T-helper 2 cell treated with Interferon-gamma antibody and Interleukin-4, amounts not matched to agents 100 ng/mL and 5 ng/mL, for 36 hours (primary cell): ENCODE data around the gene RLN2. TPM values are rescaled to one million over a fixed set of nuclear protein-coding genes. Genes with fewer than 3 reads are reported as not detected.
"Not testable (repeated sequence)": the region's sequence is repeated elsewhere in the genome, so short reads cannot be mapped to it uniquely, and the experiment has no call there.

Source experiments
- intact Hi-C: fragments of 100-400 bp; cut with micrococcal nuclease; formaldehyde crosslinking; loops from one replicate; pipeline ENCODE4 v1.15.1; 2023
- total RNA-seq: library from RNA; stranded (reverse); gene quantifications from 2 replicates; pipeline ENCODE4 v1.2.3, GENCODE V29; 2022

RLN2 gene, protein sequence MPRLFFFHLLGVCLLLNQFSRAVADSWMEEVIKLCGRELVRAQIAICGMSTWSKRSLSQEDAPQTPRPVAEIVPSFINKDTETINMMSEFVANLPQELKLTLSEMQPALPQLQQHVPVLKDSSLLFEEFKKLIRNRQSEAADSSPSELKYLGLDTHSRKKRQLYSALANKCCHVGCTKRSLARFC
- 1.4 and 1.8 TPM in 2 replicates for total RNA-seq

DNA sequence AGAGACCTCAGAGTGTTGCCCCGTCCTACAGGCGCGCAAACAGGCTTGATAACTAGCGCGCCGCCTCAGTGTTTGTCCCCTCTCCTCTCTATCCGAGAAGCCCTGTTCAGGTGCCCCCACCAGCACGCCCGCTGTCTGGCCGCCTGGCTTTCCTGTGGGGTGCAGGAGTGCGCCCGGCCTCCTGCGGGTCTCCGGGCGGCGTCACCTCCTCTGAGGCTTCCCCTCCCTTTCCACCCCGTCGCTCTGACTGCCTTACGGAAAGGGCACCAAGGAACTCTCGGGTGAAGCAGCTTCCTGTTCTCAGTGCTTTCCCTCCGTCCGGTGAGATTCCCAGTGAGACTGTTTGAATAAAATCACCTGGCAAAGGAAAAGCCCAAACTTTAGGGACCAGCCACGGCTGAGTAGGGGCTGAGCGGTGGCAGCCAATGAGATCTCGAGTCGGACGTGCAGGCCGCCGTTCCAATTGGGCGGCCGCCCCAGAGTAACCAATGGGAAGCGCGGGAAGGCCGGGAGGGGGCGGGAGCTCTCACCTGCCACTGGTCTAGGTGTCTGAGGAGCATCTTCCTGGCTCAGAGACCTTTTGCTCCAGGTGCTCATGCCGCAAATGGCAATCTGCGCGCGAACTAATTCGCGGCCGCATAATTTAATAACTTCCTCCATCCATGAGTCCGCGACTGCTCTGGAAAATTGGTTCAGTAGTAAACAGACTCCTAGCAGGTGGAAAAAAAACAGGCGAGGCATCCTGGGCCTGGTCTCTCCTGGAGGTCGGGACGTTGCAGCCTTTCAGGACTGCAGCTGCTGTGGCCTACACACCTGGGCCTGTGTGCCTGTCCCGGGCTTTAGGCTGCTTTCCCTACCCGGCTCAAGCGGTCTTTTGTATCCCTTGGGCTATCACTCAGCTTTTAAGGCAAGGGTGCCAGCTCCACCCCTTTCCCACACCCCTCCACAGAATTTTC, at the start of gene RLN2:
Gene RLN2, minus strand, starts transcription at position 877 of the 956 bp plus-strand sequence. Its CDS starts 136 bp downstream, at position 741.
- intact Hi-C loops, result not testable (repeated sequence)

DNA sequence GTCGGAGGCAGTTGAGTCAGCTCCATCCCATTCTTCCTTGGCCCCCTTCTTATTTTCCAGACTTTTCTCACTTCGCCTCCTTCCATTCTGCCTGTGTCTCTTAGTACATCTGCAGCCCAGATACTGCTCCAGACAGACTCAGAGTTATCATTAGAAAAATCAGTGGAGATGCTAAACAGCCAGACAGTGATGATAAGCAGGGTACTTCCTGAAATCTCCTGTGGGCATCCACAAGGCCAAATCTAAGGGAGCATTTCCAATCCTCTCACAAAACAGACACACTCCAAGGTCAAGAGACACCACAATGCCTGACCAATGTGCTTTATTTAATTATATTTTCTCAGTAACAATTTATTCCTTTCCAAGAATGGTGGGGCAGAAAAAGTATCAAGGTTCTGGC, 49.7 kb upstream of the RLN2 start:
- intact Hi-C loops, result no loop called here

DNA sequence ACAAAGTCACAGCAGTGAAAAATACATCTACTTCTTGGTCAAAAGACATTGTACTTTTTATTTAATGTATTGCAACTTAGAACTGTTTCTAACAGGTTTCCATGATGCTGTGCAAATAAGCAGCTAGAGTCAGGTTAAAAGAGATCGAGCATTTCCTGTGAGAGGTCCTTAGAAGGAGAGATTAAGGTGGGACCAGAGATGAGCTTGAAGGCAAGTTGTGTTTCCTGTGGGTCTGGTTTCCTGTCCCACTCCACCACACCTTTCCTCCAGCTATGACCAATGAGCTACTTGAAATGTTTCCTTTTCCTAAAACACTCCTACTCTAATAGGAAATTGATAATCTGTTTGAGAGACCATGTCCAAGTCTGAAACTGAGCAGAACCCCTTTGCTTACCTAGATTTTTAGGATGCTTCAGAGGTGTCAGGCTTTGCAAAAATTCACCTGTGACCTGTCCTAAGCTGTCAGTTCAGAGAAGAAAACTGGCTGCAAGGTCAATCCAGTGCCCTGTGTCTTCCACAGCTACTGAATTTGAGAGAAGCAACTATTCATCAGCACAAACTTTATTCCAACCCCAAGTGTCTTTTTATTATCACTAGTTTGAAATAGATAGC, 48.2 kb upstream of the RLN2 start:
- intact Hi-C loops, result no loop called here

DNA sequence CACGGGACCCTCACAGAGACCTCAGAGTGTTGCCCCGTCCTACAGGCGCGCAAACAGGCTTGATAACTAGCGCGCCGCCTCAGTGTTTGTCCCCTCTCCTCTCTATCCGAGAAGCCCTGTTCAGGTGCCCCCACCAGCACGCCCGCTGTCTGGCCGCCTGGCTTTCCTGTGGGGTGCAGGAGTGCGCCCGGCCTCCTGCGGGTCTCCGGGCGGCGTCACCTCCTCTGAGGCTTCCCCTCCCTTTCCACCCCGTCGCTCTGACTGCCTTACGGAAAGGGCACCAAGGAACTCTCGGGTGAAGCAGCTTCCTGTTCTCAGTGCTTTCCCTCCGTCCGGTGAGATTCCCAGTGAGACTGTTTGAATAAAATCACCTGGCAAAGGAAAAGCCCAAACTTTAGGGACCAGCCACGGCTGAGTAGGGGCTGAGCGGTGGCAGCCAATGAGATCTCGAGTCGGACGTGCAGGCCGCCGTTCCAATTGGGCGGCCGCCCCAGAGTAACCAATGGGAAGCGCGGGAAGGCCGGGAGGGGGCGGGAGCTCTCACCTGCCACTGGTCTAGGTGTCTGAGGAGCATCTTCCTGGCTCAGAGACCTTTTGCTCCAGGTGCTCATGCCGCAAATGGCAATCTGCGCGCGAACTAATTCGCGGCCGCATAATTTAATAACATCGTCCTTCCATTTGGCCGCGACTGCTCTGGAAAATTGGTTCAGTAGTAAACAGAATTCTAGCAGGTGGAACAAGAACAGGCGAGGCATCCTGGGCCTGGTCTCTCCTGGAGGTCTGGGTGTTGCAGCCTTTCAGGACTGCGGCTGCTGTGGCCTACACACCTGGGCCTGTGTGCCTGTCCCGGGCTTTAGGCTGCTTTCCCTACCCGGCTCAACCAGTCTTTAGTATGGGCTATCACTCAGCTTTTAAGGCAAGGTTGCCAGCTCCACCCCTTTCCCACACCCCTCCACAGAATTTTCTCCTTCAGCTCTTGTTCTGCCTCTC, 34.8 kb upstream of the RLN2 start, which contains the start of gene RLN1:
Gene RLN1, minus strand, starts transcription at position 885 of the 990 bp plus-strand sequence. Its CDS starts 130 bp downstream, at position 755.
- intact Hi-C loops, result loop anchor here (10.0 kb wide), 1 partner anchor 86 kb away; no protein-coding TSS in a partner anchor

DNA sequence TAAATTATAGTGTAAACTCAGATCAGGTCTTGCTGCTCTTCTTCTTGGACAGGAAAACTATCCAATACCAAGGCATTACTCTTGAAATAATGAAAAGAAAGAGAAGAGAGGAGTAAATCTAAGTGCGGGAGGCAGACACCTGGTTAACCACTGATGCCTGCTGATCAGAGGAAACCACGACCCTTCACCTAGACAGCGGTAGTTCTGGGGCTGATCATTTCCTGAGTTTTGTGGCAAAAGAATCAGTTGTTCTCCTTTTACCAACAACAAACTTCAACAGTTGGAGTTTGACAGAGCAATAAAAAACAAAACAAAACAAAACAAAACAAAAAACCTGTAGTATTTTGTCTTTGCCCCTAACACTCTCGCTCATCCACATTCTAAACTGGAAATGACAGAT, 32.2 kb upstream of the RLN2 start:
- intact Hi-C loops, result loop anchor here (10.0 kb wide), 1 partner anchor 88 kb away; no protein-coding TSS in a partner anchor

DNA sequence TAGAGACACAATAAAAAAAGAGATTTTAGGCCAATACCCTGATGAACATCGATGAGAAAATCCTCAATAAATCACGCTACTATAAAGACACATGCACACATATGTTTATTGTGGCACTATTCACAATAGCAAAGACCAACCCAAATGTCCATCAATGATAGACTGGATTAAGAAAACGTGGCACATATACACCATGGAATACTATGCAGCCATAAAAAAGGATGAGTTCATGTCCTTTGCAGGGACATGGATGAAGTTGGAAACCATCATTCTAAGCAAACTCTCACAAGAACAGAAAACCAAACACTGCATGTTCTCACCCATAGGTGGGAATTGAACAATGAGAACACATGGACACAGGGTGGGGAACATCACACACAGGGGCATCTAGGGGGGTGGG, 26.8 kb upstream of the RLN2 start:
- intact Hi-C loops, result loop anchor here (10.0 kb wide), 1 partner anchor 94 kb away; no protein-coding TSS in a partner anchor

DNA sequence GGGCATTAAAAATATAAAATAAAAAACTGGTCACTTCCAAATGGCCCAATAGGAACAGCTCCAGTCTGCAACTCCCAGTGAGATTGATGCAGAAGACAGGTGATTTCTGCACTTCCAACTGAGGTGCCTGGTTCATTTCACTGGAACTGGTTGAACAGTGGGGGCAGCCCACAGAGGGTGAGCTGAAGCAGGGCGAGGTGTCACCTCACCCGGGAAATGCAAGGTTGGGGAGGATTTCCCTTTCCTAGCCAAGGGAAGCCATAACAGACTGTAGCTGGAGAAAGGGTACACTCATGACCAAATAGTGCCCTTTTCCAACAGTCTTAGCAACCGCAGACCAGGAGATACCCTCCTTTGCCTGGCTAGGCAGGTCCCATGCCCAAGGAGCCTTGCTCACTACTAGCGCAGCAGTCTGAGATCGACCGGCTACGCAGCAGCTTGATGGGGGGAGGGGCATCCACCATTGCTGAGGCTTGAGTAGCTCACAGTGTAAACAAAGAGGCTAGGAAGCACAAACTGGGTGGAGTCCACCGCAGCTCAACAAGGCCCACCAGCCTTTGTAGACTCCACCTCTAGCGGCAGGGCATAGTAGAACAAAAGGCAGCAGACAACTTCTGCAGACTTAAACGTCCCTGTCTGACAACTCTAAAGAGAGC, 22.5 kb upstream of the RLN2 start:
- intact Hi-C loops, result no loop called here

DNA sequence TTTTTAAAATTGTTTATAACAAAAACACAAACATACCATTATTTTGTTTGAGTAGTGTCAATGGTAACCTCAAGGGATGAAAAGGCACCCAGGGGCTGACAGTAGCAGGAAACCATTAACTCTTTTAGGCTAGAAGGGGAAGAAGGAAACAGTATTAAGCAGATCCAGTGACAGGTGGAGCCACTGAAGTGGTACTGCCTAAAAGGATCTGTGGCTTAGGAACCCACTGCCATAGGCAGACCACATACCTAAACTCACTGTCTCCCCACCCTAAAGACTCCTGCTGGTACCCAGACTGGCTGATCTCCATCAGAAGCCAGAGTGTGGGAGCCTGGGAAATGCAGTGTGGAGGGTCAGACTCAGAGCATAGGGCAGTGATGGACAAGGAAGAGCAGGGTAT, 21.7 kb upstream of the RLN2 start:
- intact Hi-C loops, result no loop called here

DNA sequence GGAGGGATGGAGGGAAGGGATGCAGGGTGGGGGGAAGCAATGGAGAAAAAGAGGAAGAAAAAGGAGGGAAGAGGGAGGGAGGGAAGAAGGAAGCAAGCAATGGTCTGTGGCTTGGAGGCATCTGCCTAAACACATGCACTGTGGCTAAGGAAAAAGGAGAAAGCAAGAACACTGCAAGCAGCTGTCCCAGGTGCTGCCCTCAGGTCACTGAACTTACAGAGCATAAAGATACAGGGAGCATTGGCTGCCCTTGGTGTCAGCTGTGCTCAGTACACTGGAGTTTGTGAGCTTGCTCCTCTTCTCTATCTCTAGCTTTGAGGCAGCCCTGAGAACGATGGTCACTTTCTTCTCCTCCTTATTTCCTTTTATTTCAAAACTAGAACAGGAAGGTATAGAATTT, 17.1 kb upstream of the RLN2 start:
- intact Hi-C loops, result not testable (repeated sequence)

DNA sequence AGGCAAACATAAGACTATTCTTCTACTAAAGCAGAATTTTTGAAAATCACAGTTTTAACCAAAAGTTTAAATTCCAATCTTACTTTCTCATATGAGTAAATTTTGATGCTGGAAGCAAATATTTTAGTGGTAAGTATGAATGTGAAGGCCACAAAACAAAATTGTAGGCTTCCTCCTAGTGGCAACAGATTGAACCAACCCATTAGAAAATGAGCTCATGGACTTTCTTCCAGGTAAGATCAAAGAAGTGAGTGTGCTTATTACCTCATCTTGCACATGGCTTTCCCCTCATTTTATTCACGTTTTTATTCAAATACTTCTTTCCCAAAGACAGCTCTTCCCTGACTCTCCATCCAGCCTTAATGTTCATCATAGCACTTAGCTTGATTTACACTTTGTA, 16.5 kb upstream of the RLN2 start:
- intact Hi-C loops, result no loop called here

DNA sequence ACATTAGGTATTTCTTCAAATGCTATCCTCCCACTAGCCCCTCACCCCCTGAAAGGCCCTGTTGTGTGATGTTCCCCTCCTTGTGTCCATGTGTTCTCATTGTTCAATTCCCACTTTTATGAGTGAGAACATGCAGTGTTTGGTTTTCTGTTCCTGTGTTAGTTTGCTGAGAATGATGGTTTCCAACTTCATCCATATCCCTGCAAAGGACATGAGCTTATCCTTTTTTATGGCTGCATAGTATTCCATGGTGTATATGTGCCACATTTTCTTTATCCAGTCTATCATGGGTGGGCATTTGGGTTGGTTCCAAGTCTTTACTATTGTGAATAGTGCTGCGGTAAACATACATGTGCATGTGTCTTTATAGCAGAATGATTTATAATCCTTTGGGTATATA, 11.9 kb upstream of the RLN2 start:
- intact Hi-C loops, result not testable (repeated sequence)

DNA sequence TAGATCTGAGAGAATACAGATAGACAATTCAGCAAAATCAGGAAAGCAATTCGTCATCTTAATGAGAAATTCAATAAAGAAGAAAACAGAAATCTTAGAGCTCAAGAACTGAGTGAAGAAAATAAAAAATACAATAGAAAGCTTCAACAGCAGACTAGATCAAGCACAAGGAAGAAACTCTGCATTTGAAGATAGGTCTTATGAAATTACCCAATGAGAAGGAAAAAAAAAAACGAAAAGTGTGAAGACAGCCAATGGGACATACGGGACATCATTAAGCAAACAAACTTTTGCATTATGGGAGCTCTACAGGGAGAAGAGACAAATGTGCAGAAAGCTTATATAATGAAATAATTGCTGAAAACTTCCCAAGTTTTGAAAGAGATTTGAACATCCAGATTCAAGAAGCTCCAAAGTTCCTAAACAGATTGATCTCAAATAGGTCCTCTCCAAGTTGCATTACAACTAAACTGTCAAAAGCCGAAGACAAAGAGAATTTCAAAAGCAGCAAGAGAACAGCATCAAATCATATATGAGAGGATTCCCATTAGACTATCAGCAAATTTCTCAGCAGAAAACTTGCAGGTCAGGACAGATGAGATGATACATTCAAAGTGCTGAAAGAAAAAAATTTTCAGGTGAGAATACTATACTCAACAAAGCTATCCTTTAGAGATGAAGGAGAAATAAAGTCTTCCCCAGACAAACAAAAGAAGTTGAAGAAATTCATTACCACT, 10.8 kb upstream of the RLN2 start:
- intact Hi-C loops, result no loop called here

DNA sequence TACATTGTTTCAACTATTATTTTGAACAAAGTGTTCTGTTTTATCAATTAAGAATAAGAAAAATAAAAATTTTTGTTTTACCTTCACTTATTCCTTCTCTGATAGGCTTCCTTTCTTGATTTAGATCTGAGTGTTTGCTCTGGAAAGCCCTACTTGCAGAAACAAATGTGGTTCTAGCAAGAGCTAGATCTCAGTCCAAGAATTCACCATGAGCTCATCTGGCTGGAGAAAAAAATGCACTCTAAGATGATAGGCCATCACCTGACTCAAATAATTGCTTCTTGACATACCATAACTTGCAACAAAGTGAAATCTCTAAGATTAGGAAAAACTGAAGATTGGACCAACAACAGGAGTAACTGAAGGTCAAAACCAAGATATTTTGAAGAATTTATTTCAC, 6.3 kb upstream of the RLN2 start:
- intact Hi-C loops, result no loop called here

DNA sequence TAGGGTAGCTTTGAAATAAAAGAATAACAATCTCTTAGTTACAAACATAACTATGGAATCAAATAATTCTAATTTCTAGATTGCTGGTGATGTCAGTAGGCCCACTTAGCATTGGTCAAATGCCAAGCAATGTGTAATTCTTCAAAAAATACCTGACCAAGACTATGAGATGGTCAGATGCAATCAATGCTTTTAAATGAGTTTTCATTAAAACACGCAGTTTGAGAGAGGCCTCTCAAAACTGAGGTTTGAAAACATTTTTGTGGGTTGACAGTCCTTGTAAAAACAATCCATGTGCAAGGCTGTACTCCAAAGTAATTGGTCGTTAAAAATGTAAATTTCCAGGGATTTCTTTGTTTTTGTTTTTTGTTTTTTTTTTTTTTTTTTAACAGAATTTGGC, 1.2 kb upstream of the RLN2 start:
- intact Hi-C loops, result no loop called here

DNA sequence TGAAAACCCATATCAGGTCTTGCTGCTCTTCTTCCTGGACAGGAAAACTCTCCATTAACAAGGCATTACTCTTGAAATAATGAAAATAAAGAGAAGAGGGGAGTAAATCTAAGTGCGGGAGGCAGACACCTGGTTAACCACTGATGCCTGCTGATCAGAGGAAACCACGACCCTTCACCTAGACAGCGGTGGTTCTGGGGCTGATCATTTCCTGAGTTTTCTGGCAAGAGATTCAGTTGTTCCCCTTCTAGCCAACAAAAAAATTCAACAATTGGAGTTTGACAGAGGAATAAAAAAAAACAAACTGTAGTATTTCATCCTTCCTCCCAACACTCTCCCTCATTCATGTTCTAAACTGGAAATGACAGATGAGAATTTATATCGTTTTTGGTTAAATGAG, 3.0 kb downstream of the RLN2 start:
- intact Hi-C loops, result no loop called here

DNA sequence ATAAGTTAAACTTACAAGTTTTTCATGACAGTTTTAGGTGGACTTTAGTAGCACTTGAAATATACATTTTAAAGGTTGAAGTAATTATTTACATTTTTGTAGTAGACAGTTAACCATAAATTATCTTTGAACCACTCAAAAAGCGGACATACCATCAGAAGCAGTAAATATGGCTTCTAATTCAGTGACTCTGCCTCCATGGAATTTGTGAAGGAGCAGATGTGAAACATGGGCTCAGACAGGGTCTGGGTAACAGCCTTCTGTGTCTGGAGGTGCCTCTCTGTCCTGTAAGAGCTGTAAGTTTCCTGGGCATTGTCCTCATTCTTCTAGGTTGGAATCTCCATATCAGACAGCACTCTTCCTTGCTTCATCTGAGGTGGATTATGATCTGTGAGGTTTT, 12.4 kb downstream of the RLN2 start:
- intact Hi-C loops, result no loop called here

DNA sequence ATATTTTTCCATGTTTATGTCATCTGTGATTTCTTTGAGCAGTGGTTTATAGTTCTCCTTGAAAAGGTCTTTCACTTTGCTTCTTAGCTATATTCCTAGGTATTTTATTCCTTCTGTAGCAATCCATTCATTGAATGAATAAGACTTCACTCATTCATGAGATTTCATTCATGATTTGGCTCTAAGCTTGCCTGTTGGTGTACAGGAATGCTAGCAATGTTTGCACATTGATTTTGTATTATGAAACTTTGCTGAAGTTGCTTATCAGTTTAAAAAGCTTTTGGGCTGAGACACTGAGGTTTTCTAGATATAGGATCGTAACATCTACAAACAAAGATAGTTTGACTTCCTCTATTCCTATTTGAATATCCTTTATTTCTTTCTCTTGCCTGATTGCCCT, 15.9 kb downstream of the RLN2 start:
- intact Hi-C loops, result no loop called here

DNA sequence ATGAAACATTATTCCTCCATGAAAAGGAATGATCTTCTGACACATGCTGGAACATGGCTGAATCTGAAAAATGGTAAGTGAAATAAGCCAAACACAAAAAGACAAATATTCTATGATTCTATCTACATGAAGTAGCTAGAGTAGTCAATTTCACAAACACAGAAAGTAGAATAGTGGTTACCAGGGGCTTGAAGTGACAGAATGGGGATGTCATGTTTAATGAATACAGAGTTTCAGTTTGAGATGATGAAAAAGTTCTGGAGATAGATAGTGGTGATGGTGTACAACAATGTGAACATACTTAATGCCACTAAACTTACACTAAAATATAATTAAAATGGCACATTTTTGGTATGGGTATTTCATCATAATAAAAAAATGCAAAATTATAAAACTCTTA, 18.3 kb downstream of the RLN2 start:
- intact Hi-C loops, result no loop called here

DNA sequence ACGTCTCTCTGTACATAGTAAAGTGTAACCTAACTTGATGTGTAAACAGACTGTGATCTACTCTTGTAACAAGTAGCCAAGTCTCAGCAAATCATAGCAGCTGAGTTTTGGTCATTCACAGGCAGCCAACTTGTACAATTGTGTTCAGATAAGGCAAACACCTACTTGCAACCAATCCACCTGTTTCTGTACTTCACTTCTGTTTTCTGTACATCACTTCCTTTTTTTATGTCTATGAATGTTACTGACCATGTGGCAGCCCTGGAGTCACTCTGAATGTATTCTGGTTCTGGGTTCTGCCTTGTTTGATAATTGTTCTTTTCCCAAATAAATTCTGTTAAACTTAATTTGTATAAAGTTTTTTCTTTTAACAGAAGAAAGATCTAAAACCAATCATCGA, 26.0 kb downstream of the RLN2 start:
- intact Hi-C loops, result no loop called here

DNA sequence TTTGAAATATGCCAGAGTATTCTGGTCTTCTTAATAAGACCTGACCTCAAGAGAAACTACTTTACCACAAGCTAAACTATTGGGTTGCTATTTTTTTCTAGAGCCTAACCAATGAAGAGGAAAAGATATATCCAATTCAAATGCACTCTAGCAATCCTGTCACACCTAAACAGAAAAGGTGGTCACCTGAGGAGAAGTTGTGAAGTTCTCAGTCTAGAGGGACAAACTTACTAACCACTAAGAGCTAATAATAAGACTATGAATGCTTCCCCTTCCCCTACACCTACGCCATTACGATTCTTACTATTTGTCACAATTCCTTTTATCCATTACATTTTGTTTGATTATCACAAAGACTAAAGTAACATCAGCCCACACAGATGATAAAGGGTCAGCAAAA, 29.7 kb downstream of the RLN2 start:
- intact Hi-C loops, result no loop called here
